T-helper 2 cell (primary cell): ENCODE results near the gene SFXN3.

Source experiments
- DNase-seq, 5 experiments: peaks; one replicate each; pipeline versions ENCODE4 v3.0.0 to v3.0.0-alpha.2; 2012 to 2022

The SFXN3 gene

DNA sequence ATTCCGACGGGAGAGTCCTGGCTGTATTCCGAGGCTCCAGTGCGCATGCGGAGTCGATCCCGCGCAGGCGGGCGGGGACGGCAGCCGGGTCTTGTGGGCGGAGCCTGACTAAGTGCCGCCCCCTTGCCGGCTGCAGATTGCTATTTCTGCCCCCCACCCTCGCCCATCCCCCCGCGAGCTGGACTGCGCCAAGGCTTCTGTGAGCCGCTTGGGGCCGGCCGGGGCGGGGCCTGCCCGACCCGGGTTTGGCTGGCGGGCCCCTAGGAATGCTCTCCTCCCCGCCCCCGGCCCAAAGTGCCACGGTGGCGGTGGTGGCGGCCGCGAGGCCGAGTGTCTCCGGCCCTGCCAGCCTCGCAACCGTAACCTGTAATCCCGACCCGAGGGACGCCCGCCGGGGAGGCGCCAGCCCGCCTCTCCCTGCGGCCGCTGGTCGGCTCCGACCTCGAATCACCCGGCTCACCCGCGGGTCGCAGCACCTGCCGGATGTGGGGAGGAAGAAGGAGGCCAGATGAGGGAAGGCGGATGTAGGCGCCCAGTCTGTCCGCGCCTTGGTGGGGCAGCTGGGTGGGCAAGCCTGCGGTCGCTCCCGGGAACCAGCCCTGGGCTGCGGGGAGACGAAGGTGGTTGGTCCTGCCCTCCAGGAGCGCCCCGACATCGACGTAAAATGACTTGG lies 30.1 kb downstream of the SFXN3 start:
- peak; percentile 78 to 90 (median 86) for DNase-seq

DNA sequence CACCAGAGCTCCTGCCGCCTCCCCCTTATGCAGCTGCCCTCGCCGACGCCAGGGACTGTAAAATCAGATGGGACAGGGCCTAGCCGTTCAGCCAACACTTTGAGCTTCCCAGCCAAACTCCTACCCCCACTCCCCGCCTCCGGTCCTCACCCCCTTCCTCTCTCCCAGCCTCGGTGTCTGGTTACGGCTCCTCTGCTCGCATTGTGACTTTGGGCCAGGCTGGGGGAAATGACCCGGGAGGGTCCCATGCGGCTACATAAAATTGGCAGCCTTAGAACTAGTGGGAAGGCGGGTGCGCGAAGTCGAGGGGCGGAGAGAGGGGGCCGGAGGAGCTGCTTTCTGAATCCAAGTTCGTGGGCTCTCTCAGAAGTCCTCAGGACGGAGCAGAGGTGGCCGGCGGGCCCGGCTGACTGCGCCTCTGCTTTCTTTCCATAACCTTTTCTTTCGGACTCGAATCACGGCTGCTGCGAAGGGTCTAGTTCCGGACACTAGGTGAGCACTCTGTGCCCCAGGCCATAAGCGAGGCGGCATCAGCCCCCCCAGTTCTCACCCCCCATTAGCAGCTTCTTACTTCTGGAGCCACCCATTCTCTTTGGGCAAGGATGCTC lies 30.7 kb downstream of the SFXN3 start, which contains the start of gene KAZALD1:
TSS of gene KAZALD1 (plus strand) at position 366 of the 608 bp plus-strand sequence. CDS start 604 bp downstream, outside the sequence.
- no peak for DNase-seq

DNA sequence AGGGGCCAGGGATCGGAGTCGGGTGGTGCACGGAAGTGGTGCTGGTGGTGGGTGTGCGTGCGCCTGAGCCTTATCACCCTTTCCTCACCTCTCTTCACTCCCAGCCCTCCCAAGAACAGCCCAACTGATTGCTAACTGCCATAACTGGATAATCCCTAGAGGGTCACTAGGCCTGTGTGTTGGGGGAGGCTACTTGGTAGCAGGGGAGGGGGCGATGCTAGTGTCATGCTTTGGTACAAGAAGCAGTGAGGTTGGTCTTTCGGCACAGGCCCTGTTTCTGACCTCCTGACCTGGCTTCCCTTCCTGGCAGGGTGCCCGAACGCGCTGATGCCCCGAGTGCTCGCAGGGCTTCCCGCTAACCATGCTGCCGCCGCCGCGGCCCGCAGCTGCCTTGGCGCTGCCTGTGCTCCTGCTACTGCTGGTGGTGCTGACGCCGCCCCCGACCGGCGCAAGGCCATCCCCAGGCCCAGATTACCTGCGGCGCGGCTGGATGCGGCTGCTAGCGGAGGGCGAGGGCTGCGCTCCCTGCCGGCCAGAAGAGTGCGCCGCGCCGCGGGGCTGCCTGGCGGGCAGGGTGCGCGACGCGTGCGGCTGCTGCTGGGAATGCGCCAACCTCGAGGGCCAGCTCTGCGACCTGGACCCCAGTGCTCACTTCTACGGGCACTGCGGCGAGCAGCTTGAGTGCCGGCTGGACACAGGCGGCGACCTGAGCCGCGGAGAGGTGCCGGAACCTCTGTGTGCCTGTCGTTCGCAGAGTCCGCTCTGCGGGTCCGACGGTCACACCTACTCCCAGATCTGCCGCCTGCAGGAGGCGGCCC lies 31.4 kb downstream of the SFXN3 start:
- DNase-seq = peak; percentile 28 to 75 (median 35)

DNA sequence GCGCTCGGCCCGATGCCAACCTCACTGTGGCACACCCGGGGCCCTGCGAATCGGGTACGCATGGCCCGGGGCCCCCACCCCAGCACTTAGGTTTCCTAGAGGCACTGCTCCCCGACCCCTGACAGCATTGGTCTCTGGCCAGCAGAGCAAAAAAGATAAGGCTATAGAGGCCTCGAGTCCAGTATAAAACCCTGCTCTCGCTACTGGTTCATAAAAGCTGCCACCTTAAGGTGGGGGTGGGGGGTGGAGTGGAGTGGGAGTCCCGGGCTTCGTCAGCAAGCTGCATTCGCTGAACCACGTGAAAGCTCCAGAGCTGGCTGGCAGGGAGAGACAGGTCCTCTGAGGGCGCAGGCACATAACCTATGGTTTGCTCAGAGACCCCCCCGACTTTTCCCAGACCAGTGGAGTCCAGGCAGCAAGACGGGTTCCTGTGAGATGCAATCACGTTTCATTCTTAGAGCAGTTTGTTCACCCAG lies 32.1 kb downstream of the SFXN3 start:
- DNase-seq = no peak

DNA sequence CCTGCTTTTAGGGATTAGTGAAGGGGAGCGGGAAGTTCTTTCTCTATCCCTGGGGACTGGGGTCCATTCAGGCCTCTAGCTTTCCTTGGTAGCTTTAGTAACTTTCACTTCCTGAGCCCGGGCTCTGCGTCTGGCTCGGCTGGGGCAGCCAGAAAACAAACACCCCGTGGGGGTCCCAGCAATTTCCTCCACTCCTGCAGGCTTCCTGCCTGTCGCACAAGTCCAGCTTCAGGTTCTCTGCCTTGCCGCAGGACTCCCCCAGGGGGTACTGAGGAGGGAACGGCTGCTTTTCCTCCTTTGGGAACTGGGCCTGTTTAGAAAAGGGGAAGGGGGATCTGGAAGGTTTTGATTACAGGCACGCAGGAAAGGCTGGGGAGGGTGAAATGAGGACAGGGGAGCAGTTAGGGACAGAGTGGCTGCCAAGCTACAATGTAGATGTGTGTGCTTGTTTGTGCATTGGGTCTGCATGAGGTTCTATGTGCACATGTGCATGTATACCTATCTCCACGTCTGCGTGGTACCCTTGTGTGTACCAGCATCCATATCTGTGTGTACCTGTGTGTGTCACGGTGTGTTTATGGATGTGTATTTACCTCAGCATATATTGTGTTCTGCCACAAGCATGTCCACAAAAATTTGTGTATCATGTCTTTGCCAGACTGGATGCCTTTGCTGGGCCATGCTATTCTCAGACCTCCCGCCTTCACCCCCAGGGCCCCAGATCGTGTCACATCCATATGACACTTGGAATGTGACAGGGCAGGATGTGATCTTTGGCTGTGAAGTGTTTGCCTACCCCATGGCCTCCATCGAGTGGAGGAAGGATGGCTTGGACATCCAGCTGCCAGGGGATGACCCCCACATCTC lies 32.7 kb downstream of the SFXN3 start:
- DNase-seq = no peak

DNA sequence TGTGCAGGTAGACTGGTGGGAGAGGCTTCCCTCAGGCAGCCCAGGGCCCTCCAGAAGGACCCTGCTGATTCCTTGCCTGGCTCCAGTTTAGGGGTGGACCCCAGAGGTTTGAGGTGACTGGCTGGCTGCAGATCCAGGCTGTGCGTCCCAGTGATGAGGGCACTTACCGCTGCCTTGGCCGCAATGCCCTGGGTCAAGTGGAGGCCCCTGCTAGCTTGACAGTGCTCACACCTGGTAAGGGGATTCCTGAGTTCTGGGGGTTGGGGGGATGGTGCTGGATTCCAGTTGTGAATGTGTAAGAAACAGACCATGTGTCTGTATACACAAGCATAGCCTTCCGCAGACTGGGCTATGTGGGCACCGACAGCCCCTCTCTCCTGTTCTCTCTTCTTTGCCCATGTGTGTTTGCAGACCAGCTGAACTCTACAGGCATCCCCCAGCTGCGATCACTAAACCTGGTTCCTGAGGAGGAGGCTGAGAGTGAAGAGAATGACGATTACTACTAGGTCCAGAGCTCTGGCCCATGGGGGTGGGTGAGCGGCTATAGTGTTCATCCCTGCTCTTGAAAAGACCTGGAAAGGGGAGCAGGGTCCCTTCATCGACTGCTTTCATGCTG lies 33.5 kb downstream of the SFXN3 start:
- DNase-seq = no peak

DNA sequence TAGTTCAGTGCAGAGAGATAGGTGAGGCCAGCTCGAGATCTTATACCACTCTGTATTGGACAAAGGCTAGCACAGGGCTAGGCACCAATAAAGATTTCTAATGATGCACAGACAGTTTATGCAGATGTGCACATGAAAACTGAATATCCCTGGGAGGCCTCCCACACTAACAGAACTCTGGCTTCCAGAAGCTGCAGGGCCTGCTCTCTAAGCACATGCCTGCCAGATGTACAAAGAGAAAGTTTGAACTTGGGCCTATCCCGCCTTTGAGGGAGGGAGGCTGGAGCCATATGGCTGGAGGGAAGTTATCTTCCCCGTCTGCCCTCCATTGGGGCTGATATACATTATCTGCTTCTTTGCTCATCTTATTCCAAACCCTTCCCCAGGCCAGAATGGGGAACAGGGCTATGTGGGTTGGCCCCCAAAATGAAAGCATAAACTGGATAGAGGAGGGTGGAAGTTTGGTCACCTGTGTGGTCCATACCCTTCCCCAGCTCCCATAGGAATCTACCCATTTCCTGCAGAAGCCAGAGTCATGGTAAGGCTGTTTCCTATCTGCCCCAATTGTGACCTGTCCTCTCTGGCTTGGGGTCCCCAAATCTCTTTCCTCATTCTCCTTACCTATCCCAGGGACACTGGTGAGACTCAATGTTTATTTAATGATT lies 34.6 kb downstream of the SFXN3 start:
- no peak for DNase-seq

DNA sequence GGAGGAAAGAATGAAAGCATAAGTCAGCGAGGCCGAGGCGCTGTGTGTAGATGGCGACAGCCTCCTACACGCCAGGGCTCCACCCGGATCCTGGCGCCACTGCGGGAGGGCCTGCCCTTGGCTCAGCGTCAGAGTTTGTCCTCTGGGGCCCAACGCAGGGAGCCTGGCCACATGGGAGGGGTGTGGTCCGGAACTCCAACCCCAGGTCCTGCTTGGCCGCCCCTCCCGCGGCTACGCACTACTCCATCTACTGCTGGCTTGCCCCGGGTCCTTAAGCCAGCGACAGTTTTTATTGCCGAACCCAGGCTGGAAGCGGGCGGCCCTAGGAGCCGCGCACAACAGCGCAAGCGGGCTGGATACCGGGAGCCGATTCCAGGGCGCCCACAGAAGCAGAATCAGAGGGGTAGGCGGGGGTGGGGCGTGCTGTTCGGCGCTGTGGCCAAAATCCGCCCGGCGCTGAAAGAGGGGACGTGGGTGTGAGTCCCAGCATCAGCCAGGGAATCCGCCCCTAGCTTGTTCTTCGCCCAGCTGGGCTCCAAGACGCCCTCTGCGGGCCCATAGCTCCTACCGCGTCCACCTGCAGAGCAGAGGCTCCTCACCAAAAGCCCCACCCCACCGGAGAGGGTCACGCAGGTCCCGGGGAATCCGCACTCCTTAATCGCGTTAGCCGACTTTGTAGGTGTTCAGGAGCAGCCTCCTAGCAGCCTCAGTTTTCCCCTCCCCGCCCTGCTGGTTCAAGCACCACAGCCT lies 35.3 kb downstream of the SFXN3 start:
- DNase-seq = peak in 2 of 5 experiments; percentile 44 to 53

DNA sequence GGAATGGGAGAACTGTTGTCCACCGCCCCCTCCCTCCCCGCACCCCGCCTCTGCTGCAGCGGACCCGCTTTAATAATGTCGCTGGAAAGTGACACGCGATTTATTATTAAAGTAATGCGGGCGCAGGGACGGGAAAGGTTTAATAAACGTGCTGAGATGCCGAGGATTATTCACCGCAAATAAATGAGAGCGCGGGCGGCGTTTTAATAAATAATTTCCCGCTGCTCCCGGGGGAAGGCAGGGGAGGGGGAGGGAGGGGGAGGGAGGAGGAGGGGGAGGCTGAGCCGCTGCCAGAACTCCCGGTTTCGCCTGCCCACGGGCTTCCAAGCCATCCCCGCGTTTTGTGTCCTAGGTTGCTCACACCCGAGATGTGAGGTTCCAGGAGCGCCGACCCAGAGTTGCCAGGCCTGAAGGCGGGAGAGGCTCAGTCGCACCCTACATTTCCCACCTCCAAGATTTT lies 35.9 kb downstream of the SFXN3 start:
- no peak for DNase-seq

DNA sequence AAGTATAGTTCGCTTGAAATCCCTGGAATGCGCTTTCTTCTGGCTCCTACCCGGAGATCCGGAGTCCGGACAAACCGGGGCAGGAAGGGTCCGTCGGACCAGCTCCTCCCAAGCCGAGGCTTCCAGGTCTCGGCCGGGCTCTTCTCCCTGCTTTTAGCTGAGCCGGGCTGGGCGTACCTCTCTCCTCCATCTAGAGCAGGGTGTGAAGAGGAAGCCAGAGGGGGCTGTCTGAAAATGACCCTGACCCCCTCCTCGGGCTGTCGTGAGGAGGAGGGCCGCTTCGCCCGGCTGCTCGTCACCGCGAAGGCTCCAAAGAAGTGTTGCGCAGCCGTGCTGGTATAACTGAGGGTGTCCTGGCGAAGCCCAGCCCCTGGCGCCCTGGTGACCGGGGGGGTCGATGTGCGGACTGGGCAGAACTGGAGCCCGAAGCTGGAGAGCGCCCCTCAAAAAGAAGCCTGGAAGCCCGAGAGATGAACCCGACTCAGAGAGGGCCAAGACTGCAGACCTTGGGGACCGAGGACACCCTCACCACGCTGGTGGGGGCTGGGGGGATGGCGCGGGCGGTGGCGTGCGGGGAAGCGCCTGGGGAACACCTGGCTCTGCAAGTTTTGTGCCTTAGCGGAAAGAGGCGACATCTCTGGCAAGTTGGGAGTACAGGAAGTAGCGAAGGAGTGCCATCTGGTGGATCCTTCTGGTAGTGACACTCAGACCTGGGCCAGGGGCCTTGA lies 36.5 kb downstream of the SFXN3 start:
- DNase-seq = peak in 4 of 5 experiments; percentile 62 to 76 (median 68)

DNA sequence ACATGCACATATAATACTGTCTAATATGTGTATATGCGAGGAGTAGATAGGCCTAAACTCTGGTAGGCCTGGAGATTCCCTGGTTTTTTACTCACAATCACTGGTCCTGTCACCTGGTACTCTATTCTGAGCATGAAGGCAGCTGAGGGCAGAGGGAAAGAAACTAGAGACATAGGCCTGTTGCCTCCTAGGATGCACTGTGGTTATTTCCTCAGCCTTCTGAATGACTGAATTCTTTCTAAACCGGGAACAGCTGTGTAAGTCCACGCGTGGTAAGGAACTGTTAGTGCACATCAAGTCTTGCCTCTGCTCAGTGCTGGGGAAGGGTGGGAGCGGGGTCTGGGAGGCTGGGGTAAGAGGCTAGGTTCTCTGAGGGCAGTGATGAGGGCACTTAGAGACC lies 38.4 kb downstream of the SFXN3 start:
- DNase-seq = no peak

DNA sequence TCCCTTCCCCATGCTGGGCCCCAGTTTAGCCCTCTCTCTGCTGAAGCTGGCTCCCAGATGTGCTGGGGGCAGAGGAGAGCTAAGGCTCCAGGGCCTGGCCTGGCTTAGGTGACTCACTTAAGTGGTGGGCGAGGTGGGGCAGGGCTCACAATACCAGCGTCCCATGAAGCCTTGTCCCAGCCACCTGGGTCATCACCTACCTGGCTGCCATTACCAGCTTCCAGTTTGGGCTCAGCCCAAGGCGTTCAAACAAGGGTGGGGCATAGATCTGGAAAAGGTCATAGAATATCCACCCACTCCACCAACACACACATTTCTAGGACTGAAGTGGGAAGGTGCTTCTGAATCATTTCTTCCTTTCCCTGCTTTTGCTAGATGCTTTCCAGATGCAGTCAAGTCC lies 39.1 kb downstream of the SFXN3 start:
- DNase-seq = no peak

DNA sequence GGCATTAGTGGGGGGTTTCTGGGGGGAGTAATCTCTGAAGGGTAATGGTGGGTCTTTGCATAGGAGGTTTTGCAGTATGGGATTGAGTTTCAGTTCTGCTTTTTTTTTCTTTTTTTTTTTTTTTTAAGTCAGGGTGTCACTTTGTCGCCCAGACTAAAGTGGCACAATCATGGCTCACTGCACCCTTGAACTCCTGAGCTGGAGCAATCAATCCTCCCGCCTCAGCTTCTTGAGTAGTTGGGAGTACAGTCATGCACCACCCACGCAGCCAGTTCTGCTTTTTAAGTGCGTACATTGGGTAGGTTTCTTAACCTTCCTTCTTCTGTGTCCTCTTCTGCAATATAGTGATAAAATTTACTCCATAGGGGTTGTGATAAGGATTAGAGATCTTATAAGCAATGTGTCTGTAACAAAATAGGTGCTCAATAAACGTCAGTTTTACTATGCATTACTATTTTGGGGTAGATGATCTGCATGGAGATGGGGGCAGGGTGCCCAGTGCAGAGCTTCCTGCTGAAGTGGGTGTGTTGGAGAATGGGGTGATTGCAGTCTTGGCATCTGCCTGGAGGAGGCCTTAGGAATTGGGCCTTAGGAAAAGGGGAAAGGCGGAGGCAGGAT lies 40.3 kb downstream of the SFXN3 start:
- no peak for DNase-seq

DNA sequence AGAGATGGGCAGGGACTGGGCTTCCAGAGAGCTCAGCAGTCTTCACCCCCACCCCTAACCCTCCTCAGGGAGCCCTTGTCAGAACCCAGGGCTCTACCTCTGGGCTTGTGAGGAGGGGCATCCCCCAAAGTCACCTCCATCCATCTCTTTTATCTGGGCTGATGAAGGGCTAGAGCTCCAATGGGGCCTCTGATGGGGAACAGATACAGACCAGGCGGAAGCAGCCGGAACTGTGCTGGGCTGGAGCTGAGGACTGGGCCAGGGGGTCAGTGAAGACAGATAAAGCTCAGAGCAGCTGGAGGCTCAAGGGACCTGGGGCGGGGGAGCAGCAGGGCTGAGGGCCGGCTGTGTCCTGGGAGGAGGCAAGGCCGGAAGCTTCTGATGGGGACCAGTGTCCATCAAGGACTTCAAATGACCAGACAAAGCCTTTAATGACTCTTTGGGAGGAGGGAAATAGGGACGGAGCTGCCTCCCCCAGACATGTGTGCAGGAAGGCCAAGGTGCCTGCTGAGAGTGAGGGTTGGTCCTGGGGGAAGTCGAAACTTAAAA lies 40.9 kb downstream of the SFXN3 start:
- DNase-seq = no peak

DNA sequence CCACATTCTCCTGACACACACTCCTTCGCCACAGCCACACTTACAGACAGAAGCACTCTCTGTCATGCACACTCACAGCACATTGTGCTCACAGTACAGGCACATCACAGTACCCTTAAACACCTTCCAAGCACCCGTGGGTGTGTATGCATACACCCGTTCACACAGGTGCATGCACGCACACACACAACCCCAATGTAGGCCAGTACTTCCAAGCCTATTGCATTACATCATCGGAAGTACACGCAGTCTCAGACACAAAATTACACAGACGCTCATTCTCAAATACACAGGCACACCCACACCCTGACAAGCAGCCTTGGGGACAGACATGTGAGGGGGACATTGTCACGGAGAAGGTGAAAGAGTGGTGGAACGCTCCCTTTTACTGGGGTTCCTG lies 41.9 kb downstream of the SFXN3 start:
- no peak for DNase-seq

DNA sequence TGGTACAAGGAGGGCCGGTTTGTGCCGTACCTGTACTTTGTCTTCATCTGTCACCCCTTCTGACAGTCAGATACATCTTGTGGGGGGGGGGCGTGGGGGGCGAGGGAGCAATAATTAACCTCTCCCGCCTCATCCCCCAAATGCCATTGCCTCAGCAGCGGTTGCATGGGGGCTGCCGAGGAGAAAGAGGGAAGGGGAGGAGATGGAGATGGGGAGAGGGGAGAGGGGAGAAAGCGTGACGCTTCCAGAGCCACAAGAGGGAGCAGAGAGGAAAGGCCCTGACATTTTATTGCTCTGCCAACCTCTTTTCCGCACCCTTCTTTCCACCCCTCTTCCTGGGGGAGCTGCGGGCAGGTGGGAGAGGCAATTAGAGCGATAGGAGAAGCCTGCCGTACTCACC lies 42.6 kb downstream of the SFXN3 start:
- no peak for DNase-seq

DNA sequence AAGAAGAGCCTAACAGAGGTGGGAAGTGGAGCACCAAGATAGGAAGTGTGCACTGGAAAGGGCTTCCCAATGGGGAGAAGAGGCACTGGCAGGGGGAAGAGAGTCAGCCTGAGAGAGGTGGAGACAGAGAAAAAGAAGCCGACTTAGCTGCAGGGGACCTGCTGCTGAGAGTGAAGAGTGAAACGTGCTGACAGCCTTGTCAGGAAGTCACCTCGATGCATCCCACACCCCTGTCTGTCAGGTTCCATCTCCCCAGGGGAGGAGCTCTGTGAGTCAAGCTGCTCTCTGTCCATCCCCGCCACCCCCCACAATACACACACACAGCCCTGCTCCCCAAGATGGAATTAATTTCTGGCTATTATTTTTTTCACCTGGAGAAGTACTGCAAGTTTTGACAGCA lies 44.7 kb downstream of the SFXN3 start:
- DNase-seq = peak in 1 of 5 experiments; percentile 14

DNA sequence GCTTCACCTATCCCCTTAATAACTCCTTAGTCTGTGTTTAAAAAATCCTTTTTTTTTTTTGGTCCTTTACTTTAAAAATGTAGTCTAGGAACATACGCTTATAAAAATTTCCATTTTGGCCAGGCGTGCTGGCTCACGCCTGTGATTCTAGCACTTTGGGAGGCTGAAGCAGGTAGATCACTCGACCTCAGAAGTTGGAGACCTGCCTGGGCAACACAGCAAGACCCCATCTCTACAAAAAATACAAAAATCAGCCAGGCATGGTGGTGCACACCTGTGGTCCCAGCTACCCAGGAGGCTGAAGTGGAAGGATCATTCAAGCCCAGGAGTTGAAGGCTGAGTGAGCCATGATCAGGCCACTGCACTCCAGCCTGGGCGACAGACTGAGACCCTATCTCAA lies 45.6 kb downstream of the SFXN3 start:
- DNase-seq = no peak

DNA sequence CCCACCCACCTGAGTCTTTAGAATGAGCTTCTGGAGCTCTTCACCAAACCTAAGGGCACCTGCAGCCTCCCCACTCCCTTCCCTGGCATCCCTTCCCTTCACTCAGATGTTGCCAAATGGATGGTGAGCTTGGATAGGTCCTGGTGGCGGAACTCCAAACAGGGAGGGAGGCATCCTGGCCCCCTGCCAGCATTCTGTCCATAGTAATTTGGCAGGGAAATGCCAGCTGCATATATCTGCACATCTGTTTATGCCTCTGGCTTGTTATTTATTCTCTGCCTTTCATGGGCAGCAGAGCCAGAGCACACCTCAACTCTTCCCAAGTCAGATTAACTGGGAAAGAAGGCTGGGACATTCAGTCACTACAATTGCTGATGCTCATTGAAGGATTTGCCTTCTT lies 48.8 kb downstream of the SFXN3 start:
- no peak for DNase-seq
